ENCODE data around the gene ORC1. TPM values are rescaled to one million over a fixed set of nuclear protein-coding genes. Genes with fewer than 3 reads are reported as not detected.

ORC1 gene
- total and polyA plus RNA-seq, 2 of the 8 experiments (the other 6 are each of a cell fraction or from before 2014, with no cell fraction given): 36.9 to 49.0 TPM

DNA sequence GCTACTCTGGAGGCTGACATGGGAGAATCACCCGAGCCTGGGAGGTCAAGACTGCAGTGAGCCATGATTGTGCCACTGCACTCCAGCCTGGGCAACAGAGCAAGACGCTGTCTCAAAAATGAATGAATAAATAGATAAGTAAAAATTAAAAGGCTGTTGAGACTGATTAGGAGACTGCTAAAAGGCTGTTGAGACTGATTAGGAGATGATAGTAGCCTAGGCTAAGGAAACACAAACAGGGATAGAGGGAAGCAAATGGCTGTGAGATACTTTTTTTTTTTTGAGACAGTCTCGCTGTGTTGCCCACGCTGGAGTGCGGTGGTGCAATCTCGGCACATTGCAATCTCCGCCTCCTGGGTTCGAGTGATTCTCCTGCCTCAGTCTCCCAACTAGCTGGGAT is 28.6 kb upstream of the ORC1 start:
- Histone ChIP-seq H3K4me3 (ENCODE audit: extremely low read depth in 1 of 4, insufficient read depth in 2 of 4, low read depth in 3 of 4, low read length in 4 of 4) (no peak overlapping the region), H3K23me2 (ENCODE audit: low read depth, low read length) (no peaks in the 10 kb centered on the region), H3K4ac (replicated peaks; ENCODE audit: insufficient read length, low read depth, low read length) (no peak overlapping the region), H3K56ac (replicated peaks; ENCODE audit: insufficient read length, low read depth, low read length) (no peak overlapping the region), H2BK12ac (ENCODE audit: low read depth, low read length) (no peak overlapping the region), H2AFZ (ENCODE audit: low read length) (no peak overlapping the region), H3K14ac (ENCODE audit: insufficient read length) (no peak overlapping the region), H4K5ac (ENCODE audit: insufficient read length, low read depth, low read length) (no peak overlapping the region), H3K27me3 (replicated peaks in 1 of 4; ENCODE audit: control insufficient read depth in 3 of 4, extremely low read depth in 1 of 4, insufficient read depth in 3 of 4, low read length in 3 of 4) (no peaks in the 10 kb centered on the region), H3K9me3 (ENCODE audit: insufficient read depth in 2 of 2, low read depth in 1 of 2, low read length in 1 of 2) (no peaks in the 10 kb centered on the region), H2BK20ac (ENCODE audit: low read length) (no peak overlapping the region), H2BK5ac (ENCODE audit: low read depth, low read length) (no peak overlapping the region), H3K79me1 (ENCODE audit: low read depth, low read length) (no peaks in the 10 kb centered on the region), H3K79me2 (ENCODE audit: control insufficient read depth in 1 of 2, insufficient read depth in 2 of 2, low read length in 2 of 2) (no peaks in the 10 kb centered on the region), H3K36me3 (ENCODE audit: control insufficient read depth in 2 of 4, insufficient read depth in 4 of 4, low read length in 3 of 4) (peaks cover 4 to 40% (median 14%) of the 10 kb centered on the region in 4 experiments), H3K18ac (ENCODE audit: extremely low read depth, low read length) (no peak overlapping the region), H2AK5ac (ENCODE audit: low read depth, low read length) (no peak overlapping the region), H3K4me1 (replicated peaks in 1 of 4; ENCODE audit: control insufficient read depth in 3 of 4, insufficient read depth in 4 of 4, low read length in 3 of 4) (peaks cover 0 to 3% (median 0%) of the 10 kb centered on the region in 4 experiments; a peak in 2 of 7 replicates), H2BK120ac (replicated peaks; ENCODE audit: low read depth, low read length) (no peak overlapping the region), H4K20me1 (replicated peaks in 1 of 2; ENCODE audit: control insufficient read depth in 1 of 2, insufficient read depth in 2 of 2, low read length in 2 of 2) (no peaks in the 10 kb centered on the region), H3K4me2 (ENCODE audit: insufficient read depth in 1 of 2, low read depth in 2 of 2, low read length in 2 of 2) (no peak overlapping the region), H4K91ac (replicated peaks; ENCODE audit: insufficient read length, low read length) (no peak overlapping the region), H3K23ac (ENCODE audit: insufficient read length) (no peak overlapping the region), H4K8ac (ENCODE audit: extremely low read depth, insufficient read depth, low read length) (no peak overlapping the region), H3K9ac (replicated peaks in 1 of 4; ENCODE audit: extremely low read depth in 1 of 4, low read depth in 3 of 4, low read length in 3 of 4) (no peak overlapping the region), H3K27ac (ENCODE audit: low read depth, low read length) (no peak overlapping the region), H2BK15ac (ENCODE audit: low read length) (no peak overlapping the region)
- FAIRE-seq: no peak
- no peak for DNase-seq (ENCODE audit: low read depth in 1 of 2, low spot score in 2 of 2)
- WGBS, 2 experiments (ENCODE audit: extremely low coverage in 1 of 2, insufficient coverage in 1 of 2, insufficient read length in 1 of 2, insufficient replicate concordance in 2 of 2, low coverage in 1 of 2, low lambda C conversion rate in 2 of 2, missing lambda C conversion rate in 1 of 2): 98% methylated on average over 8 of the region's 8 CpGs; no CpG with 5 or more reads in 1 of the 2 experiments
- CTCF ChIA-PET (ENCODE audit: partially characterized antibody): no interaction called here
- POLR2A ChIA-PET (ENCODE audit: partially characterized antibody): interaction anchor here (2.1 kb wide), 2 partner anchors 9 to 28 kb away, joined by 7 to 8 read pairs; partner anchors contain the start of genes ORC1 and PRPF38A
- TF ChIP-seq JUND (IDR thresholded peaks at IDR 0.05; ENCODE audit: low read length): no peak
- no peak for TF ChIP-seq SAP30 (IDR thresholded peaks at IDR 0.05; ENCODE audit: insufficient read depth, insufficient replicate concordance, low read length)
- TF ChIP-seq ZNF274 (IDR thresholded peaks at IDR 0.05; ENCODE audit: borderline replicate concordance, extremely low read depth, low read length): no peak
- TF ChIP-seq EZH2 (IDR thresholded peaks at IDR 0.05; ENCODE audit: low read depth, low read length, severe bottlenecking): no peak
- TF ChIP-seq, protein P1, sequence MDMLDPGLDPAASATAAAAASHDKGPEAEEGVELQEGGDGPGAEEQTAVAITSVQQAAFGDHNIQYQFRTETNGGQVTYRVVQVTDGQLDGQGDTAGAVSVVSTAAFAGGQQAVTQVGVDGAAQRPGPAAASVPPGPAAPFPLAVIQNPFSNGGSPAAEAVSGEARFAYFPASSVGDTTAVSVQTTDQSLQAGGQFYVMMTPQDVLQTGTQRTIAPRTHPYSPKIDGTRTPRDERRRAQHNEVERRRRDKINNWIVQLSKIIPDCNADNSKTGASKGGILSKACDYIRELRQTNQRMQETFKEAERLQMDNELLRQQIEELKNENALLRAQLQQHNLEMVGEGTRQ (IDR thresholded peaks at IDR 0.05; ENCODE audit: low read length): no peak
- TF ChIP-seq RBBP5 (IDR thresholded peaks at IDR 0.05; ENCODE audit: borderline replicate concordance, low read depth, low read length): no peak
- TF ChIP-seq RAD21 (IDR thresholded peaks at IDR 0.05 in 1 of 2, conservative IDR thresholded peaks at IDR 0.05 in 1 of 2; ENCODE audit: low read depth in 2 of 2, low read length in 2 of 2): no peak
- no peak for TF ChIP-seq SIX5 (IDR thresholded peaks at IDR 0.05; ENCODE audit: low read depth, low read length)
- TF ChIP-seq TEAD4 (IDR thresholded peaks at IDR 0.05; ENCODE audit: low read depth, low read length): no peak
